H1 (cell line): ENCODE data around the gene DMRTC1B. TPM values are rescaled to one million over a fixed set of nuclear protein-coding genes. Genes with fewer than 3 reads are reported as not detected.
"Not testable (repeated sequence)": the region's sequence is repeated elsewhere in the genome, so short reads cannot be mapped to it uniquely, and the experiment has no call there.

Experiments used
- CTCF ChIA-PET: fragments of 300-600 bp; sonication (Branson Sonifier 250); formaldehyde crosslinking; loops from one replicate; lab custom pipeline; 2021; ENCODE audit not compliant: partially characterized antibody; lab: Charles Lee
- POLR2A ChIA-PET: fragments of 300-600 bp; sonication (Branson Sonifier 250); formaldehyde crosslinking; loops from one replicate; lab custom pipeline; 2021; ENCODE audit warnings: inconsistent platforms; ENCODE audit not compliant: partially characterized antibody; lab: Charles Lee
- DNase-seq, 2 experiments: peaks; one replicate each; pipeline versions ENCODE4 v3.0.0 to v3.0.0-alpha.2; 2010 to 2022; ENCODE audit warnings: low spot score in 2 of 2, low read depth in 1 of 2, mixed read lengths in 1 of 2
- FAIRE-seq: peaks from 2 replicates; lab custom pipeline; 2011; peaks lifted over from hg19 to GRCh38; lab: Jason Lieb, UNC
- H2AFZ ChIP-seq: 2 replicates; pipeline ENCODE4 v1.8.1; 2012; ENCODE audit warnings: low read length, inconsistent platforms
- H2AK5ac ChIP-seq: 2 replicates; pipeline ENCODE4 v1.6.1; 2013; ENCODE audit warnings: low read depth, low read length
- H2BK120ac ChIP-seq: replicated peaks from 2 replicates; pipeline ENCODE3; 2013; ENCODE audit warnings: low read depth, low read length, inconsistent platforms
- H2BK12ac ChIP-seq: 2 replicates; pipeline ENCODE4 v1.6.1; 2013; ENCODE audit warnings: low read depth, low read length
- H2BK15ac ChIP-seq: 2 replicates; pipeline ENCODE4 v1.6.1; 2013; ENCODE audit warnings: low read length
- H2BK20ac ChIP-seq: 2 replicates; pipeline ENCODE4 v1.6.1; 2013; ENCODE audit warnings: low read length
- H2BK5ac ChIP-seq: 2 replicates; pipeline ENCODE4 v1.6.1; 2013; ENCODE audit warnings: low read depth, low read length
- H3K14ac ChIP-seq: 2 replicates; pipeline ENCODE4 v1.6.1; 2013; ENCODE audit warnings: inconsistent platforms; ENCODE audit not compliant: insufficient read length
- H3K18ac ChIP-seq: 2 replicates; pipeline ENCODE4 v1.6.1; 2013; ENCODE audit warnings: low read length; ENCODE audit errors: extremely low read depth
- H3K23ac ChIP-seq: 2 replicates; pipeline ENCODE4 v1.6.1; 2013; ENCODE audit warnings: inconsistent platforms; ENCODE audit not compliant: insufficient read length
- H3K23me2 ChIP-seq: 2 replicates; pipeline ENCODE4 v1.6.1; 2013; ENCODE audit warnings: low read depth, low read length
- H3K27ac ChIP-seq: 2 replicates; pipeline ENCODE4 v1.6.1; 2011; ENCODE audit warnings: low read depth, low read length, inconsistent platforms
- H3K27me3 ChIP-seq, 4 experiments: replicated peaks in 1 of 4; 1 replicate in 1 of 4; 2 replicates in 3 of 4; pipeline versions ENCODE4 v1.6.1 to v1.8.1; 2011 to 2013; ENCODE audit warnings: low read length in 3 of 4, mild to moderate bottlenecking in 3 of 4, inconsistent platforms in 2 of 4, mixed read lengths in 2 of 4, moderate library complexity in 1 of 4; ENCODE audit not compliant: control insufficient read depth in 3 of 4, insufficient read depth in 3 of 4; ENCODE audit errors: extremely low read depth in 1 of 4
- H3K36me3 ChIP-seq, 4 experiments: 2 replicates each; pipeline versions ENCODE4 v1.6.1 to v1.8.1; 2011 to 2013; ENCODE audit warnings: mild to moderate bottlenecking in 4 of 4, low read length in 3 of 4, moderate library complexity in 2 of 4, control low read depth in 1 of 4, inconsistent platforms in 1 of 4; ENCODE audit not compliant: insufficient read depth in 4 of 4, control insufficient read depth in 2 of 4
- H3K4ac ChIP-seq: replicated peaks from 2 replicates; pipeline ENCODE3; 2013; ENCODE audit warnings: low read length, low read depth, mixed read lengths, inconsistent platforms; ENCODE audit not compliant: insufficient read length
- H3K4me1 ChIP-seq, 4 experiments: replicated peaks in 1 of 4; 1 replicate in 1 of 4; 2 replicates in 3 of 4; pipeline versions ENCODE4 v1.6.1 to v1.8.1; 2011 to 2013; ENCODE audit warnings: low read length in 3 of 4, inconsistent platforms in 2 of 4, mixed read lengths in 1 of 4; ENCODE audit not compliant: insufficient read depth in 4 of 4, control insufficient read depth in 3 of 4
- H3K4me2 ChIP-seq, 2 experiments: 2 replicates each; pipeline versions ENCODE4 v1.6.1 to v1.8.1; 2011 to 2013; ENCODE audit warnings: low read depth in 2 of 2, low read length in 2 of 2, control low read depth in 1 of 2, inconsistent platforms in 1 of 2, mild to moderate bottlenecking in 1 of 2; ENCODE audit not compliant: insufficient read depth in 1 of 2
- H3K4me3 ChIP-seq, 4 experiments: fragments of 200-600, 300-600 bp in 1 of 4; sonication (generic), shearing (Covaris generic), sonication (Bioruptor Twin) in 1 of 4; 2 replicates each; pipeline versions ENCODE4 v1.5.1 to v1.8.1; 2011 to 2016; ENCODE audit warnings: low read length in 4 of 4, low read depth in 3 of 4, control low read depth in 2 of 4, inconsistent platforms in 2 of 4, mild to moderate bottlenecking in 2 of 4, mixed read lengths in 1 of 4, moderate library complexity in 1 of 4; ENCODE audit not compliant: insufficient read depth in 2 of 4; ENCODE audit errors: extremely low read depth in 1 of 4
- H3K56ac ChIP-seq: replicated peaks from 2 replicates; pipeline ENCODE3; 2013; ENCODE audit warnings: low read depth, mild to moderate bottlenecking, mixed read lengths, low read length, inconsistent platforms; ENCODE audit not compliant: insufficient read length
- H3K79me1 ChIP-seq: 2 replicates; pipeline ENCODE4 v1.6.1; 2013; ENCODE audit warnings: low read depth, low read length, control low read depth
- H3K79me2 ChIP-seq, 2 experiments: 2 replicates each; pipeline versions ENCODE4 v1.6.1 to v1.8.1; 2012 to 2013; ENCODE audit warnings: low read length in 2 of 2, mild to moderate bottlenecking in 2 of 2, inconsistent platforms in 1 of 2; ENCODE audit not compliant: insufficient read depth in 2 of 2, control insufficient read depth in 1 of 2
- H3K9ac ChIP-seq, 4 experiments: replicated peaks in 1 of 4; 1 replicate in 1 of 4; 2 replicates in 3 of 4; pipeline versions ENCODE4 v1.6.1 to v1.8.1; 2011 to 2013; ENCODE audit warnings: low read depth in 3 of 4, low read length in 3 of 4, control low read depth in 2 of 4, mild to moderate bottlenecking in 2 of 4, moderate library complexity in 2 of 4, inconsistent platforms in 1 of 4; ENCODE audit errors: extremely low read depth in 1 of 4
- H3K9me3 ChIP-seq, 2 experiments: 2 replicates each; pipeline versions ENCODE4 v1.6.1 to v1.8.1; 2012 to 2013; ENCODE audit warnings: mild to moderate bottlenecking in 2 of 2, moderate library complexity in 2 of 2, control low read depth in 1 of 2, inconsistent platforms in 1 of 2, low read depth in 1 of 2, low read length in 1 of 2, mixed read lengths in 1 of 2; ENCODE audit not compliant: insufficient read depth in 2 of 2
- H4K20me1 ChIP-seq, 2 experiments: replicated peaks in 1 of 2; 2 replicates each; pipeline versions ENCODE3 to v1.8.1; 2011 to 2013; ENCODE audit warnings: inconsistent platforms in 2 of 2, low read length in 2 of 2, mild to moderate bottlenecking in 1 of 2; ENCODE audit not compliant: insufficient read depth in 2 of 2, control insufficient read depth in 1 of 2
- H4K5ac ChIP-seq: 2 replicates; pipeline ENCODE4 v1.6.1; 2013; ENCODE audit warnings: low read length, low read depth, mixed read lengths, inconsistent platforms; ENCODE audit not compliant: insufficient read length
- H4K8ac ChIP-seq: 2 replicates; pipeline ENCODE4 v1.8.0; 2013; ENCODE audit warnings: mild to moderate bottlenecking, moderate library complexity, low read length, inconsistent platforms; ENCODE audit not compliant: insufficient read depth; ENCODE audit errors: extremely low read depth
- H4K91ac ChIP-seq: replicated peaks from 2 replicates; pipeline ENCODE3; 2013; ENCODE audit warnings: low read length, mixed read lengths, inconsistent platforms; ENCODE audit not compliant: insufficient read length
- WGBS, 2 experiments: shearing (Covaris generic) in 1 of 2; methylation state at CpG; one replicate each; pipeline versions ENCODE4 v1.1.6 to v1.1.7; 2013 to 2015; ENCODE audit warnings: low lambda C conversion rate in 2 of 2, mixed read lengths in 2 of 2, inconsistent platforms in 1 of 2, low coverage in 1 of 2, missing lambda C conversion rate in 1 of 2; ENCODE audit not compliant: insufficient replicate concordance in 2 of 2, insufficient coverage in 1 of 2, insufficient read length in 1 of 2; ENCODE audit errors: extremely low coverage in 1 of 2, missing lambda C conversion rate in 1 of 2; 5-methylcytosine and 5-hydroxymethylcytosine counted together
- polyA plus RNA-seq, 7 experiments: library from polyadenylated mRNA; depleted of rRNA in 3 of 7; stranded (reverse) in 5 of 7; unstranded in 2 of 7; fragments of >200 nt in 5 of 7; fragments of 200-250 nt in 2 of 7; gene quantifications; 1 replicate in 5 of 7; 2 replicates in 1 of 7; 4 replicates in 1 of 7; pipeline versions ENCODE4 v1.2.1 to v1.2.3, GENCODE V29; 2011 to 2013; ENCODE audit warnings: missing spikeins in 2 of 7, mixed read lengths in 2 of 7
- total RNA-seq: library from RNA; stranded (reverse); fragmentation: NEBNext Ultra II Directional; extraction: Animal tissue kit (Norgen Biotek cat#: 25700); gene quantifications from 2 replicates; pipeline ENCODE4 v1.2.1, GENCODE V29; 2021

Gene DMRTC1B
- total and polyA plus RNA-seq, 2 of the 8 experiments (the other 6 are each of a cell fraction or from before 2014, with no cell fraction given): not detected

- H2AK5ac ChIP-seq, H3K18ac ChIP-seq, H3K23ac ChIP-seq, CTCF ChIA-PET, POLR2A ChIA-PET, H3K27ac ChIP-seq, H4K20me1 ChIP-seq, H3K4me3 ChIP-seq, H3K9ac ChIP-seq, H3K79me2 ChIP-seq, H3K4me1 ChIP-seq, H3K4me2 ChIP-seq, H3K9me3 ChIP-seq, H2BK5ac ChIP-seq, H3K79me1 ChIP-seq, H4K5ac ChIP-seq, H4K8ac ChIP-seq, H3K23me2 ChIP-seq, H3K14ac ChIP-seq, H3K4ac ChIP-seq, H2BK12ac ChIP-seq, H2BK20ac ChIP-seq, H3K36me3 ChIP-seq, H2BK120ac ChIP-seq, DNase-seq, H4K91ac ChIP-seq, H3K27me3 ChIP-seq, H3K56ac ChIP-seq, H2AFZ ChIP-seq, H2BK15ac ChIP-seq: not testable (repeated sequence)
- FAIRE-seq: peak; percentile 99
- no CpG with 5 or more reads among the region's 7 CpGs for WGBS, 2 experiments
These were observed 31.1 kb upstream of the DMRTC1B start for GRCh38 chrX:72745546-72745945.

GRCh38 chrX:72748545-72748944, 28.1 kb upstream of the DMRTC1B start:
- H2BK20ac ChIP-seq, H3K36me3 ChIP-seq, H2AFZ ChIP-seq, H3K27me3 ChIP-seq, H3K14ac ChIP-seq, DNase-seq, H3K4me3 ChIP-seq, H2BK15ac ChIP-seq, H4K5ac ChIP-seq, POLR2A ChIA-PET, H2BK5ac ChIP-seq, H2BK120ac ChIP-seq, H2BK12ac ChIP-seq, FAIRE-seq, H3K27ac ChIP-seq, H4K8ac ChIP-seq, H2AK5ac ChIP-seq, H3K4me2 ChIP-seq, H3K79me2 ChIP-seq, H3K23ac ChIP-seq, H3K79me1 ChIP-seq, H4K91ac ChIP-seq, CTCF ChIA-PET, H3K9ac ChIP-seq, H3K9me3 ChIP-seq, H3K4me1 ChIP-seq, H3K23me2 ChIP-seq, H4K20me1 ChIP-seq, H3K56ac ChIP-seq, H3K4ac ChIP-seq, H3K18ac ChIP-seq: not testable (repeated sequence)
- no CpG with 5 or more reads among the region's 3 CpGs for WGBS, 2 experiments
